ENCODE results near the gene WSB2. TPM values are rescaled to one million over a fixed set of nuclear protein-coding genes. Genes with fewer than 3 reads are reported as not detected.
A peak's percentile ranks its signal among the peaks of the same experiment; 100 is the strongest.

Gene WSB2
- total and polyA plus RNA-seq, 9 of the 15 experiments (the other 6 are each of a cell fraction or from before 2014, with no cell fraction given) = 31.4 to 77.6 (median 52.6) TPM

DNA sequence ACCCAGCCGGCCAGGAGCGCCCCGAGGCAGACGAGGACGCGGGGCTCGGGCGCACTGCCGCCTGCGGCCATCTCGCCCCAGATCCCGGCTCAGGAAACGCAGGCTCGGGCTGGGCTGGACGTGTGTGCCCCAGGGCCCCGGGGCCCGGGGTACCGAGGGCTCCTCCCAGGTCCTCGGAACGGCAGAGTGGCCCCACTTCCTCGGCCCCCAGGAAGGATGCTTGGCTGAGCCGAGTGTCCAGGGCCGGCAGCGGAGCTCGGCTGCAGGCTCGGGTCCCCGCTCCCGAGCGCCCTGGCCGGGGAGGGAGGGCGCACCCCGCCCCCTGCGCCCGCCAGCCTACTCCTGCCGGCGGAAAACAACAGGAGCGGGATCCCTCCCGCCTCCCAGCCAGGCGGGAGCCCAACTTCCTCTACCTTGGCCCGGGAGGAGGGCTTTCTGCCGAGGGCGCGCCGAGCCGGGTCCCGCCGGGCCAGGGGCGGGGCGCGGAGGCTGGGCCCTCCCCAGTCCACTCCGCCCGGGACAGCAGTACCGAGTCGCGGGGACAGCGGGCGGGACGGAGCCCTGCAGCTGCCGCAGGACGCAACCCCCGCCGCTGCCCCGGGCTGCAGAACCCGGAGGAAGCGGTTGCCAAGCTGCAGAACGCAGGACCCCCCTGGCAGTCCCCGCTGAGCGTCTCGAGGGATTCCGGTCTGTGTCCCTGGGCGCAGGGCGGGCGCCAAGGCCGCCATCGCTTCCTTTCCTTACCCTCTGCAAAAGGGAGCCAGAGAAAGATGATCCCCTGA, 42.8 kb upstream of the WSB2 start, which contains the start of gene VSIG10:
VSIG10 (minus strand) TSS at position 411 of the 782 bp plus-strand sequence; CDS start at position 71, 340 bp downstream.
- 2% methylated on average over 44 of the region's 75 CpGs for WGBS (ENCODE audit: insufficient coverage, low coverage, missing lambda C conversion rate)
- CTCF ChIA-PET (ENCODE audit: low intra/inter-chr PET ratio) = no interaction called here
- intact Hi-C loops (cut with micrococcal nuclease) (loop anchor here (5.0 kb wide), 1 partner anchor 41 kb away; the partner anchor contains the start of gene WSB2), in situ Hi-C loops (cut with MboI) (no loop called here)
- H3K9ac ChIP-seq (ENCODE audit: insufficient read depth in 1 of 2, low read depth in 2 of 2, low read length in 2 of 2) = peak within 1 kb of the TSS in 1 of 2 experiments; percentile 84; a peak in 2 of 4 replicates
- FAIRE-seq = no peak
- no peaks in the 10 kb centered on the region for H3K9me1 ChIP-seq (ENCODE audit: control insufficient read depth, insufficient read depth, low read length)
- H3K79me2 ChIP-seq (ENCODE audit: control insufficient read depth, insufficient read depth, low read length) = no peaks in the 10 kb centered on the region
- peak; percentile 82 for ATAC-seq
- H3K27me3 ChIP-seq (ENCODE audit: control insufficient read depth in 2 of 2, insufficient read depth in 2 of 2, low read length in 2 of 2) = peaks cover 23 to 33% of the 10 kb centered on the region in 2 experiments; a peak in 4 of 5 replicates
- H3K4me1 ChIP-seq (replicated peaks in 1 of 2; ENCODE audit: control insufficient read depth in 2 of 2, insufficient read depth in 2 of 2, low read length in 2 of 2) = peaks cover 0 to 15% of the 10 kb centered on the region in 2 experiments; a peak in 3 of 5 replicates
- no peaks in the 10 kb centered on the region for H3K9me3 ChIP-seq (replicated peaks; ENCODE audit: control insufficient read depth, insufficient read depth, low read depth, low read length)
- H4K20me1 ChIP-seq (replicated peaks; ENCODE audit: control insufficient read depth, insufficient read depth, low read length) = no peaks in the 10 kb centered on the region
- no TSS peak for BruUV-seq (replicated peaks)
- DNase-seq (ENCODE audit: extremely low read depth in 1 of 4, low spot score in 3 of 4) = peak; percentile 40 to 78 (median 60)
- H3K36me3 ChIP-seq (ENCODE audit: control insufficient read depth, insufficient read depth, low read length) = no peaks in the 10 kb centered on the region
- peak within 1 kb of the TSS; percentile 81 for H2AFZ ChIP-seq (ENCODE audit: low read depth, low read length)
- H3K4me2 ChIP-seq (ENCODE audit: insufficient read depth, low read length) = peak within 1 kb of the TSS; percentile 61
- peak within 1 kb of the TSS; percentile 42 for H3K4me3 ChIP-seq
- POLR2A ChIA-PET = interaction anchor here (0.6 to 1.2 kb wide), 3 partner anchors 13 to 272 kb away, joined by 3 to 4 read pairs (median 3); partner anchors contain the start of genes SUDS3 and WSB2
- H3K27ac ChIP-seq (ENCODE audit: extremely low read depth, low read depth, low read length) = no peak within 1 kb of the TSS
- 0 out of 2 replicates have a peak, but pooled peaks have one; percentile 38 for TF ChIP-seq POLR2G (IDR thresholded peaks at IDR 0.05; ENCODE audit: low read depth, low read length)
- TF ChIP-seq FIP1L1 (IDR thresholded peaks at IDR 0.05; ENCODE audit: low read depth, low read length, poor library complexity, severe bottlenecking) = peak; percentile 15
- TF ChIP-seq ZNF444 (CRISPR knock-in tag; IDR thresholded peaks at IDR 0.05) = no peak
- TF ChIP-seq KAT7 (CRISPR knock-in tag; IDR thresholded peaks at IDR 0.05; ENCODE audit: borderline replicate concordance) = 0 out of 2 replicates have a peak, but pooled peaks have one; percentile 35
- TF ChIP-seq KDM5B (IDR thresholded peaks at IDR 0.05; ENCODE audit: insufficient replicate concordance, low read depth, low read length) = peak; percentile 68
- peak in 1 of 2 experiments; percentile 14 for TF ChIP-seq E2F6 (IDR thresholded peaks at IDR 0.05; ENCODE audit: borderline replicate concordance in 1 of 2, extremely low read depth in 1 of 2, insufficient read depth in 1 of 2, insufficient read length in 1 of 2, low read depth in 1 of 2, low read length in 1 of 2, poor library complexity in 1 of 2, severe bottlenecking in 1 of 2)
- 0 out of 2 replicates have a peak, but pooled peaks have one; percentile 28 for TF ChIP-seq RBFOX2 (IDR thresholded peaks at IDR 0.05; ENCODE audit: low read depth, low read length)
- TF ChIP-seq FOXP1 (CRISPR knock-in tag; IDR thresholded peaks at IDR 0.05) = peak; percentile 68; the same call in 1 of the 2 replicates
- TF ChIP-seq ZNF586 (CRISPR knock-in tag; conservative IDR thresholded peaks at IDR 0.05) = no peak
- peak; percentile 71; the same call in 1 of the 2 replicates for TF ChIP-seq PHF8 (IDR thresholded peaks at IDR 0.05; ENCODE audit: borderline replicate concordance, low read length)
- TF ChIP-seq ZNF707 (CRISPR knock-in tag; conservative IDR thresholded peaks at IDR 0.05) = no peak
- TF ChIP-seq, protein P1, sequence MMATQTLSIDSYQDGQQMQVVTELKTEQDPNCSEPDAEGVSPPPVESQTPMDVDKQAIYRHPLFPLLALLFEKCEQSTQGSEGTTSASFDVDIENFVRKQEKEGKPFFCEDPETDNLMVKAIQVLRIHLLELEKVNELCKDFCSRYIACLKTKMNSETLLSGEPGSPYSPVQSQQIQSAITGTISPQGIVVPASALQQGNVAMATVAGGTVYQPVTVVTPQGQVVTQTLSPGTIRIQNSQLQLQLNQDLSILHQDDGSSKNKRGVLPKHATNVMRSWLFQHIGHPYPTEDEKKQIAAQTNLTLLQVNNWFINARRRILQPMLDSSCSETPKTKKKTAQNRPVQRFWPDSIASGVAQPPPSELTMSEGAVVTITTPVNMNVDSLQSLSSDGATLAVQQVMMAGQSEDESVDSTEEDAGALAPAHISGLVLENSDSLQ (IDR thresholded peaks at IDR 0.05) = no peak
- no peak for TF ChIP-seq ATF6 (CRISPR knock-in tag; IDR thresholded peaks at IDR 0.05)

Measured in K562 (cell line).